Activated CD4-positive, CD25-positive, alpha-beta regulatory T cell treated with anti-CD3 and anti-CD28 coated beads, Interleukin-2, amount 50 U/mL, for 24 hours (primary cell): ENCODE results near the gene SHC2.
"Not testable (repeated sequence)": the region's sequence is repeated elsewhere in the genome, so short reads cannot be mapped to it uniquely, and the experiment has no call there.

Experiments
- ATAC-seq, 2 donors: fragments of 150-1000 bp; cut with Tn5 transposase; one replicate each; pipeline ENCODE4 v1.10.0; 2021; ENCODE audit warnings: mild to moderate bottlenecking in 1 of 2, moderate library complexity in 1 of 2

Gene SHC2

DNA sequence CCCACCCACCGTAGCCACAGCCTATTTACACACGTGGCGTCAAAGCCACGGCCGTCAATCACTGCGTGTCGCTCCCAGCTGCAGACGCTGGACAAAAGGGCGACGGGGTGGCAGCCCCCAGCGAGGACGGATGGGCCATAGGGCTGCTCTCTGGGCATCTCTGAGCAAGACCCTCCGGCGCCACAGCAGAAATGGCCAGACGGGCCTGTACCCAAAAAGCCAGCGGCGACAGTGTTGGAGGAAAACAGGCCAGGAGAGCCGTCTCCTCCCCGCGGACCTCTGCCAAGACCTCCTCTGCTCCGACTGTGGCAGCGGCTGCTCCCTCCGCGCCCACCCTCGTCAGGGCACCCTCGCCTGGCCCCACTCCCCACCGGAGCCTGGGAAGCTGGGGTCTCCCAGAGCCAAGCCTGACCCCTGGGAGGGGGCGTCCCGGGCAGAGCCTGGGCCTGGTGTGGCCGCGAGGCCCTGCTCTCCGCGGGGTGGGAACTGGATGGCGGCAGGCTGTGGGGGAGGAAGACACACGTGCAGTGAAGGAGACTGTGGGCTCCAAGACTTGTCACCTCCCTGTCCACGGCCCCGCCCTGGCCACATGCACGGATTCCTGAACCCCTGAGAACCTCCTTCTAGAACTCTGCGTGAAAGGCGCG is 54.6 kb downstream of the SHC2 start:
- no peak for ATAC-seq

GRCh38 chr19:405121-405965 is 55.5 kb downstream of the SHC2 start:
- ATAC-seq: no peak

DNA sequence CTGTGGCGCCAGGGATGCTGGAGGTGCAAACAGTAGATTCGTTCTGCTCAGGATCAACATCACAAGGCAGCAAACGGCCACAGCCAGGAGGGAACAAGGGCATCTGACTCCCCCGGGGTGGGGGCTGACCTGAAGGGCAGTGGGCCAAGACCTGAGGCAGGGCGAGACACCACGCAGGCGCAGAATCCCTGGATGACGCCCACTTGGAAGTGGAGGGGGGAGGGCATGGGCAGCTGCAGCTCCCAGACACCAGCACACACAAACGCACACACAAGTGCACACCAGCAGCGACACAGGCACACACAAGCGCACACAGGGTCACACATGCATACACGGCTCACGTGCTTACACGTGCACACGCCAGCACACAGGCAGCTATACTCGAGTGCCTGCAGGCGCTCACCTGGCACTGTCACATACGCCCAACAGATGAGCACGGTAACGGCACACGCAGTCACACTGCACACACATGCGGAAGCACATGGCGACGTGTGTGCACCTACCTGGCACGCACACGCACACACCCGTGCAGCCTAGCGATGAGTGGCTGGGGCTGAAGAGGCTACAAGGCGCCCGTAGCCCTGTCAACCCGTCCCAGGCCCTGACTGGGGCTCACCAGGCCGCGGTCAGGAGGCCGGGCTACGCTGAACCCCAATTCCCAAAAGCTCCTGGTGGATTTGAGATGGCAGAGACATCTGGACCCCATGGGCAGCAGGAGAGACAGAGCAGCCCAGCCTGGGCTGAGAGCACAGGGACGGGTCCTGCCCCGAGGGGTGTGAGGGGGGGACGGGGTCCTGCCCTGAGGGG is 57.4 kb downstream of the SHC2 start:
- no peak for ATAC-seq

DNA sequence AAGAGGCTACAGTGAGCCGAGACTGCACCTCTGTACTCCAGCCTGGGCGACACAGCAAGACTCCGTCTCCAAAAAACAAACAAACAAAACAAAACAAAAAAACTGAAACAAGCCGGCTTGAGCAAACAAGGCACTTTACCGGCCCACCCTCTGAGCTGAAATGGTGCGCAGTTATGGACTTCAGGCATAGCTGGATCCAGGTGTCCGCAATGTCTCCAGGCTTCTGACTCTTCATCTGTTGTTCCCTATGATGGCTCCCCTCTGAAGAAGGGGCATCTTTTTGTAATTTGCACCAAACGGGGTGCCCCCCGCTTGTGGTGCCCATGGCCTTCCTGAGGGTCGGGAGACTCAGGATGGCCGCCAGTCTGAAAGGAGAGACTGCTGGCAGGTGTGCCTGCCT is 58.0 kb downstream of the SHC2 start:
- no peak for ATAC-seq

DNA sequence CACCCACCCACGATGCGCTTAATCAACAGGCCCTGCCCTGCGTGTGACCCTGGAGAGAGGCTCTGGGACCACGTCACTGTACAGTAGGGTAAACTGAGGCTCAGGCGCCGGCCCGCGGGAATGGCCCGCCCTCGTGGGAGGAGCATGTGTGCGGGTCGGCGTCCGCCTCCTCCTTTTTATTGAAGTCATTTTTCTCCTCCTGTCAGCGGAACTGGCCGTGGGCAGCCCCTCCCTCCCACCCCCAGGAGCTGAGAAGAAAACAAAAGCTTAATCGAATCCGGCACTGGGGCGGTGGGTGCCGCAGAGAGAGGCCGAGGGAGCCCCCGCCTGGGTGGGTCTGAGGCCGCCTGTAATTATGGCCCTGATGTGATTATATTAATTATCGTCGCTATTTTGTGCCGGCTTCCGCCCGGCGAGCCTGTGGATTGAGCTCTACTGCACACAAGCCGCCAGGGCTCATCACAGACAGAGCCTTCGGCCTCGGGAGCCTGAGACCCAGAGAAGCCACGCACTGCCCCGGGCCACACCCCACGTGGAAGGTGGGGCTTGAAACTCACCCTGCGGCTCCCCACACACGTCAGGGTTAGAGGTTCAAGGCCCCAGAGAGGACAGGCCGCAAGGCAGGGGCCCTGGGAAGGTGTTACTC is 58.8 kb downstream of the SHC2 start:
- ATAC-seq: no peak

DNA sequence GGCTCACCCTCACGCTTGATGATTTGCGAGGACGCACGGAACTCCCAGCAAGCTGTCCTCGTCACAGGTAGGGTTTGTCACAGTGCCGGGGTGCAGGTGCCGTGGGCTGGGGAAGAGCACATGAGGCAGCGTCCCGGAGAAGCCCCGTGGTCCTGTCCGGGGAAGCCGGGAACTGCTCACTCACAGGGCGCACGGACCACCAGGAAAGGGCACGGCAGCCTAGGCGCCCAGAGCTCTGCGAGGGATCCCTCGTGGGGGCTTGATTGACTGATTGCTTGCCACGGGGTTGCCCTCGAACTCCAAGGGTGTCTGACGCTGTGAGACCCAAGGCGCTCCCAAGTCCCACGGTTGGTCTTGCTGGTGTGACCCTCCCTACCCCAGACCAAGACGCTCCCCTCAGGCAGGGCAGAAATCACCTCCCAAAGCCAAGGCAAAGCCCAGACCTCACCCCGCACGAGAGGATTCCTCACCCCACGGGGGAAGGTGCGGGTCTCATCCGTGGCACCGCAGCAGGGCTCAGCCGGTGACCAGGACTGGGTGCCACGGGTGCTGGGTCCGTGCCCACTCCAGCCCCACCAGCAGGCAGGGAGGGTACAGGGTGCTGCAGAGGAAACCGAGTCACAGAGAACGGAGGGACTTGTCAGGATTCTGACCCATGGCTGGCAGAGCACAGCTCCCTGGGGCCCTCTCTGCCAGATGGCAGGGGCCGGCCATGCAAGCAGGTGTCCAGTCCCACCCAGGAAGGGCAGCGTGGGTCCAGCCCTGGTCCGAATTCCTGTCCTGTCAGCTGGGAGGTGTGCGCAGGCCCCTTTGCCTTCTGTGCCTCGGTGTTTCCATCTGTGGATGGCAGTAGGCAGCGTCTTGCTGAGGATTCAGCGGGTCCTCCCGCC is 59.6 kb downstream of the SHC2 start:
- ATAC-seq: no peak

DNA sequence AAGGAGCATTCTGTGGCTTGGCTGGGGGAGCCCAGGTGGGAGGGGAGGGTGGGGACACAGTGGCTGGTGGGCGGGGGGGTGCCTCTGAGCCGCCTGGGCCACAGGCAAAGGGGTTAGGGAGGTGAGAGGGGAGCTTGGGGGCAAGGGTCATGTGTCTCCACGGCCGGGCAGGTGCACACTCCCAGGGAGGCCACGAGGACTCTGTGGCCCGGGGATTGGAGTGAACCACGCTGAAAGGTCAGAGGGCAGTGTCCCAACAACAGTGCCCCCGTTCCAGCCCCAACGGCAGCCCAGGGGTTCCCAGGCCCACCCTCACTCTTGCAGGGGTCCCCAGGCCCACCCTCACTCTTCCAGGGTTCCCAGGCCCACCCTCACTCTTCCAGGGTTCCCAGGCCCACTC is 61.5 kb downstream of the SHC2 start:
- no peak for ATAC-seq

DNA sequence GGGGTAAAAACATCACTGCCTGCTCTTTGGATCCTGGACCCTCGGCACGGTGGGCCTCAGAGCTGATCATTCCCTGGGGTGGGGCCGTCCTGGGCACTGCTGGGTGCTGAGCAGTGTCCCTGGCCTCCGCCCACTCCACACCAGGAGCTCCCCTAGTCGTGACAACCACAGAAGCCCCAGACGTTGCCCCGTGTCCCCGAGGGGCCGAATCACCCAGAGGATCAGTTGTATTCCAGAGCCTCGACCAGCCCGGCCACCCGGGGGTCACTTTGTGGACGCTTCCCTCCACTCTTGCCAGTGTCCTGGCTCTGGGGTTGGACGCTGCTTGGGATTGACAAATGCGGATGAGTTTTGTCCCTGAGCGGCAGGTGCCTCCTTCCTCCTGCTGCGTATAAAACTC is 62.1 kb downstream of the SHC2 start:
- no peak for ATAC-seq

DNA sequence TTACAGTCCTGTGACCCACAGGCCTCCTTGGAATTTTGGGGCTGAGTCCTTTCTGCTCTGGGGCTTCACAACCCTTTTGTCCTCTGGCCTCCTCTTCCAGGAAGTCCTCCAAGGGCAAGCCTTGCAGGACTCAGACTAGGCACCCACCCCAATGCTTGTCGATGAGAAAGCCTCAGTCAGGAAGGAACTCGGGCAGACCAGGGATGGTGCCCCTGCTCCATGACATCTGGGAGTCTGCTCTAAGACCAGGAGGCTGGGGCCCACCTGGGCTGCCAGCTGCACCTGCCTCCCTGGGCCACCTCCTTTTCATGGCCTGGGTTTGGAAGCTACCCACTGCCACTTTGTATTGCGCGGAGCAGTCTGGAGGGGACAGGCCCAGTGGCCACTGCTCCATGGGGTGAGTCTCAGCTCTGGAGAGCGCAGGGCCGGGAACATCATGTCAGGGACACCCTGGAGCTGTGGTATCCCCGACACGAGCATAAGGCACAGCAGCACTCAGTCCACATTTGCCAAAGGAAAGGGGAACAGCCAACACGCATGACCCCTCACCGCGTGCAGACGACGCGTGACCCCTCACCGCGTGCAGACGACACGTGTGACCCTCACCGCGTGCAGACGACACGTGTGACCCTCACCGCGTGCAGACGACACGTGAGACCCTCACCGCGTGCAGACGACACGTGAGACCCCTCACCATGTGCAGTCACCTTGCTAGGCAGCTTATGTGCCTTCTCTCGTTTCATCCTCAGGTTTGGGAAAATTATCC is 62.7 kb downstream of the SHC2 start:
- no peak for ATAC-seq

- no peak for ATAC-seq
Observed at GRCh38 chr19:397321-397720, 63.5 kb downstream of the SHC2 start.

DNA sequence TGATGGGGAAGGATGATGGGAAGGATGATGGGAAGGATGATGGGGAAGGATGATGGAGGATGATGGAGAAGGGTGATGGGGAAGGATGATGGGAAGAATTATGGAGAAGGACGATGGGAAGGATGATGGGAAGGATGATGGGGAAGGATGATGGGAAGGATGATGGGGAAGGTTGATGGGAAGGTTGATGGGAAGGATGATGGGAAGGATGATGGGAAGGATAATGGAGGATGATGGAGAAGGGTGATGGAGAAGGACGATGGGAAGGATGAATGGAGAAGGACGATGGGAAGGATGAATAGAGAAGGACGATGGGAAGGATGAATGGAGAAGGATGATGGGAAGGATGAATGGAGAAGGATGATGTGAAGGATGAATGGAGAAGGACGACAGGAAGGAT is 65.4 kb downstream of the SHC2 start:
- no peak for ATAC-seq

- not testable (repeated sequence) for ATAC-seq
Observed at GRCh38 chr19:394857-395256, 66.0 kb downstream of the SHC2 start.

DNA sequence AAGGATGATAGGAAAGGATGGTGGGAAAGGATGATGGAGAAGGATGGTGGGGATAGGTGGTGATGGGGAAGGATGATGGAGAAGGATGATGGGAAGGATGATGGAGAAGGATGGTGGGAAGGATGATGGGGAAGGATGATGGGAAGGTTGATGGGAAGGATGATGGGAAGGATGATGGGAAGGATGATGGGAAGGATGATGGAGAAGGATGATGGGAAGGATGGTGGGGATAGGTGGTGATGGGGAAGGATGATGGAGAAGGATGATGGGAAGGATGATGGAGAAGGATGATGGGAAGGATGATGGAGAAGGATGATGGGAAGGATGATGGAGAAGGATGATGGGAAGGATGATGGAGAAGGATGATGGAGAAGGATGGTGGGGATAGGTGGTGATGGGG is 67.3 kb downstream of the SHC2 start:
- not testable (repeated sequence) for ATAC-seq

GRCh38 chr19:392375-392970 is 68.4 kb downstream of the SHC2 start:
- ATAC-seq: no peak

DNA sequence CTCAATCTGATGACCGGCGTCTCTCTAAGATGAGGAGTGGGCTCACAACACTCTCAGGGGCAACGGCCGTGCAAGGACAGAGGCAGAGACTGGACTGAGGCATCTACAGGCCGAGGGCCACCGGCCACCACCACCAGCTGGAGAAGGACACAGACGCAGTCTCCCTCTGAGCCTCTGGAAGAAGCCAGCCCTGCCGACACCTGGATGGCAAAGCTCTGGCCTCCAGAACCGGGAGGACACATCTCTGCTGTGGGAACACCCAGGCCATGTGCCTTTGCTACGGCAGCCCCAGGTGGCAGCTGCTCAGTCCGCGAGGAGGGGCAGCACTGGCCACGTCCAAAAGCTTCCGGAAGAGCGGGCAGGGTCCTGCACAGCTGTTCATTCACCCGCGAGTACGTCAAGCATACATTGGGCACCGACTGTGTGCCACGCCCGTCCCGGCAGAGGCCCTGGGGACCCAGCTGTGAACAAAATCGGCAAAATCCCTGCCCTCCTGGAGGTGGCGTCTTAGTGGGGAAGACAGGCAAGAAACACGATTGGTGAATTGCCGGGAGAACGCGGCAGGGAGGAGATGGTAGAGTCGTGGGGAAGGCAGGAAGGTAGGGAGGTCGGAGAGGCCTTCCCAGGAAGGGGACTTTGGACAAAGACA is 69.0 kb downstream of the SHC2 start:
- ATAC-seq: no peak

DNA sequence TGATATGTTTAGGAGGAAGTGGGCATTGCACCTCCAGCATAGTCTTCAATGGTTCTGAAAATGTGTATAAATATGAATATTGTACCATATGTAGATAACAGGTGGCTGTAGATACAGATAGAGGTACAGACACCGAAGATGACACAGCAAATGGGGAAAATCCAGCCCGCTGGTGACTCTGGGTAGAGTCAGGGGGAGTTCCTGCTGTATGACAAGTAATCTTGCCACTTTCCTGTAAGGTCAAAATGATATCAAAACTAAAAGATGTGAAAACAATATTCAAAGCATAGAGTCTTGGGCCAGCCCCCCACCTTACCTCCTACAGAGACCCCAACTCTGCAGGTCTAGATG is 69.7 kb downstream of the SHC2 start:
- peak; percentile 53 to 70 for ATAC-seq

DNA sequence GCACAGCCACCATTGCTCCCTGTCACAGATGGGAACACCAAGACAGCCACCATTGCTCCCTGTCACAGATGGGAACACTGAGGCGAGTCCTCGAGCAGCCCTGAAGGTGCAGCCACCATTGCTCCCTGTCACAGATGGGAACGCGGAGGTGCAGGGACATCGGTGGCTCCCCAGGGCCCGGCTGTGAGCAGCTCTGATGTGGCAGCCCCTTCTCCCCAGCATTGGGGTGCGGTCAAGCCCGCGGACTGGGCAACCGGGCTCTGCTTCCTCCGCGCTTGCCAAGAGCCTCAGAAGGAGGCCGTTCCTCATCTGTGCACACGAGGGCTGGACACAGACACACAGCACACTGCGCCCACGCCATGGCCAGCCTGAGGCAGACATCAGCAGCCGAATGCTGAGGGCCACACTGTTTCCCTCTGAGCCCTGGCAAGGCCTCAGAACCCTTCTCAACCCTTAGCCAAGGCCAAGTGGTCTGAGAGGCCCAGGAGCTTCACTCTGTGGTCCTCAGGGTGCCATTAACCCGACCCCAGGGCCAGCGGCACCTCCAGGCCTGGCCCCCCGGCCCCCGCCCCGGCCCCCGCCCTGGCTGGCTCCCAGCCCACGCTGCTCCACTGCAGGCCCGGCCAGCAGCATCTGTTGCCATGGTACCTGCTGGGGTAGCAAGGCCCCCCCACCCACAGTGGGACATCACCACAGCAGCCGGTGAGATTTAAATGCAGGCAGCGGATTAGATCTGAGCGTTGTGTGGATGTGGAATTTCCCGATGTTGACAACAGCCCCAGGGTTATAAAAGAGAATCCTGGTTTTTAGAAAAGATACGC is 70.2 kb downstream of the SHC2 start:
- no peak for ATAC-seq

DNA sequence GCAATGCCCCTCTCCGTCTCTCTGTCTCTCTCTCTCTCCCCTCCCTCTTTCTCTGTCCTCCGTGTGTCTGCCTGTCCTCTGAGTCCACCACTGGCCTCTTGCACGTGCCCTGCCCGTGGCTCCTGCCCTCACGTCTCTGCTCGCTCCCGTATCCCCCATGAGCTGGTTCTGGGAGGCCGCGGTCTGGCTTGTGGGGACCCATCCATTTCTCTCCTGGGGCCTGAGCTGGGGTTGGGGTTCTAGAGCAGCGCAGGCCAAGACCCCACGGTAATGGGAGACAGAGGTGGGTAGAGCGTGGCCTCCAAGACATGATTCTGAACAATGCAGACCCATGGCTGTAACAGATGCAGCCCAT is 70.9 kb downstream of the SHC2 start:
- ATAC-seq: no peak

GRCh38 chr19:389255-389934 is 71.4 kb downstream of the SHC2 start:
- no peak for ATAC-seq
